HCT116 (cell line): ENCODE data around the gene PPP1R10.
A peak's percentile ranks its signal among the peaks of the same experiment; 100 is the strongest.

Experiments
- CBX3 ChIP-seq: IDR thresholded peaks from 2 replicates; pipeline ENCODE4 v1.6.1; 2012; ENCODE audit warnings: low read depth
- CTCF ChIP-seq, 3 experiments: fragments of 200-600 bp in 1 of 3; sonication (generic) in 1 of 3; IDR thresholded peaks in 2 of 3; conservative IDR thresholded peaks in 1 of 3; 2 replicates each; pipeline ENCODE4 v1.5.1; 2012 to 2017; ENCODE audit warnings: low read depth in 2 of 3, low read length in 2 of 3, antibody characterized with exemption in 1 of 3, borderline replicate concordance in 1 of 3, control low read depth in 1 of 3, mild to moderate bottlenecking in 1 of 3, mixed read lengths in 1 of 3, mixed run types in 1 of 3, moderate library complexity in 1 of 3; ENCODE audit not compliant: insufficient read depth in 1 of 3
- ELF1 ChIP-seq: IDR thresholded peaks from 2 replicates; pipeline ENCODE4 v1.6.1; 2012; ENCODE audit warnings: low read depth, borderline replicate concordance
- EZH2 ChIP-seq: fragments of 200-600 bp; sonication (generic); IDR thresholded peaks from 2 replicates; pipeline ENCODE4 v1.6.1; 2017; ENCODE audit warnings: antibody characterized with exemption, mixed run types
- EZH2phosphoT487 ChIP-seq: fragments of 200-600 bp; IDR thresholded peaks from 2 replicates; pipeline ENCODE4 v1.6.1; 2018; ENCODE audit warnings: antibody characterized with exemption, borderline replicate concordance
- MAX ChIP-seq: IDR thresholded peaks from 2 replicates; pipeline ENCODE4 v1.6.1; 2012
- POLR2A ChIP-seq: IDR thresholded peaks from 2 replicates; pipeline ENCODE4 v1.7.0; 2011; ENCODE audit warnings: borderline replicate concordance; ENCODE audit not compliant: insufficient read depth, insufficient read length; ENCODE audit errors: extremely low read depth
- POLR2AphosphoS5 ChIP-seq: IDR thresholded peaks from 2 replicates; pipeline ENCODE4 v1.6.1; 2011; ENCODE audit warnings: mild to moderate bottlenecking, low read depth, low read length, moderate library complexity
- REST ChIP-seq: IDR thresholded peaks from 2 replicates; pipeline ENCODE4 v1.6.1; 2012; ENCODE audit warnings: low read depth
- SIN3A ChIP-seq: IDR thresholded peaks from 2 replicates; pipeline ENCODE4 v1.6.1; 2012; ENCODE audit warnings: low read depth
- ZFX ChIP-seq: fragments of 450-650 bp; IDR thresholded peaks from 2 replicates; pipeline ENCODE4 v1.6.1; 2017

GRCh38 chr6:30615958-30616810 lies 859 bp downstream of the PPP1R10 start:
- TF ChIP-seq EZH2phosphoT487 (no peak), CTCF (IDR thresholded peaks at IDR 0.05 in 2 of 3, conservative IDR thresholded peaks at IDR 0.05 in 1 of 3; ENCODE audit: borderline replicate concordance in 1 of 3, insufficient read depth in 1 of 3, low read depth in 2 of 3, low read length in 2 of 3) (no peak), ZFX (no peak), ELF1 (no peak), SIN3A (no peak), POLR2AphosphoS5 (peak; percentile 57; the same call in 1 of the 2 replicates), EZH2 (no peak), REST (no peak), POLR2A (peak; percentile 73), MAX (no peak), CBX3 (no peak)
